SK-N-SH (cell line): ENCODE data around the gene BCL11A. TPM values are rescaled to one million over a fixed set of nuclear protein-coding genes. Genes with fewer than 3 reads are reported as not detected.

Source experiments
- CTCF ChIA-PET: fragments of 300-600, 350-600 bp; formaldehyde crosslinking; extraction: SDS; loops from one replicate; lab custom pipeline; 2021; lab: Yijun Ruan, JAX
- POLR2A ChIA-PET: fragments of 350-600 bp; sonication (Branson Sonifier 250); formaldehyde crosslinking; extraction: SDS; loops from one replicate; lab custom pipeline; 2020; ENCODE audit warnings: antibody characterized with exemption, inconsistent platforms; lab: Yijun Ruan, JAX
- DNase-seq: peaks from one replicate; pipeline ENCODE4 v3.0.0; 2012
- H2AFZ ChIP-seq: fragments of 200-600 bp; sonication (generic); 2 replicates; pipeline ENCODE4 v1.8.1; 2016; ENCODE audit warnings: antibody characterized with exemption, mild to moderate bottlenecking, low read depth
- H3F3A ChIP-seq: fragments of 200-600 bp; sonication (generic); replicated peaks from 2 replicates; pipeline ENCODE3; 2016; ENCODE audit warnings: antibody characterized with exemption, mild to moderate bottlenecking; ENCODE audit not compliant: insufficient read depth
- H3K27ac ChIP-seq, 2 experiments: fragments of 200-500 bp in 1 of 2; fragments of 200-600 bp in 1 of 2; sonication (Bioruptor generic) in 1 of 2; sonication (generic), shearing (Covaris generic) in 1 of 2; 2 replicates each; pipeline versions ENCODE4 v1.5.1 to v1.6.1; 2014 to 2016; ENCODE audit warnings: low read depth in 2 of 2, inconsistent platforms in 1 of 2, low read length in 1 of 2, mild to moderate bottlenecking in 1 of 2, mixed read lengths in 1 of 2
- H3K27me3 ChIP-seq: fragments of 200-600 bp; sonication (generic), shearing (Covaris generic); 2 replicates; pipeline ENCODE4 v1.6.1; 2016; ENCODE audit warnings: mixed run types; ENCODE audit not compliant: insufficient read depth
- H3K36me3 ChIP-seq, 2 experiments: fragments of 200-500 bp in 1 of 2; fragments of 200-600 bp in 1 of 2; sonication (Bioruptor generic) in 1 of 2; sonication (generic) in 1 of 2; replicated peaks in 1 of 2; 2 replicates each; pipeline versions ENCODE3 to v1.5.1; 2014 to 2016; ENCODE audit warnings: low read length in 1 of 2, mild to moderate bottlenecking in 1 of 2; ENCODE audit not compliant: insufficient read depth in 2 of 2, control insufficient read depth in 1 of 2
- H3K4me1 ChIP-seq, 2 experiments: fragments of 200-500 bp in 1 of 2; fragments of 200-600 bp in 1 of 2; sonication (Bioruptor generic) in 1 of 2; sonication (generic), shearing (Covaris generic) in 1 of 2; 2 replicates each; pipeline versions ENCODE4 v1.5.1 to v1.6.1; 2014 to 2016; ENCODE audit warnings: low read depth in 1 of 2, low read length in 1 of 2, mixed run types in 1 of 2; ENCODE audit not compliant: insufficient read depth in 2 of 2, control insufficient read depth in 1 of 2
- H3K4me2 ChIP-seq: fragments of 200-600 bp; sonication (generic), shearing (Covaris generic); 2 replicates; pipeline ENCODE4 v1.6.1; 2017; ENCODE audit warnings: mixed run types
- H3K4me3 ChIP-seq, 2 experiments: fragments of 200-500 bp in 1 of 2; fragments of 200-600 bp in 1 of 2; sonication (Bioruptor generic) in 1 of 2; sonication (generic), shearing (Covaris generic) in 1 of 2; 2 replicates each; pipeline versions ENCODE4 v1.5.1 to v1.8.1; 2014 to 2016; ENCODE audit warnings: low read depth in 2 of 2, inconsistent platforms in 1 of 2, low read length in 1 of 2, mild to moderate bottlenecking in 1 of 2, mixed read lengths in 1 of 2, moderate library complexity in 1 of 2
- H3K79me2 ChIP-seq: fragments of 200-600 bp; sonication (generic); 2 replicates; pipeline ENCODE4 v1.8.1; 2017; ENCODE audit warnings: mild to moderate bottlenecking; ENCODE audit not compliant: insufficient read depth
- H3K9ac ChIP-seq: fragments of 200-600 bp; sonication (generic); 2 replicates; pipeline ENCODE4 v1.6.1; 2017; ENCODE audit warnings: mixed run types
- H3K9me2 ChIP-seq: fragments of 200-600 bp; sonication (generic); 2 replicates; pipeline ENCODE4 v1.6.1; 2017; ENCODE audit warnings: mixed run types
- H3K9me3 ChIP-seq: fragments of 200-600 bp; sonication (generic); 2 replicates; pipeline ENCODE4 v1.6.1; 2017; ENCODE audit warnings: mixed run types, mild to moderate bottlenecking, moderate library complexity
- H4K20me1 ChIP-seq: fragments of 200-600 bp; sonication (generic); 2 replicates; pipeline ENCODE4 v1.6.1; 2017; ENCODE audit warnings: mild to moderate bottlenecking, mixed run types; ENCODE audit not compliant: insufficient read depth
- EZH2phosphoT487 ChIP-seq: fragments of 200-600 bp; sonication (generic); IDR thresholded peaks from 2 replicates; pipeline ENCODE4 v1.6.1; 2017; ENCODE audit warnings: low read depth, mixed run types, mild to moderate bottlenecking, antibody characterized with exemption, moderate library complexity, borderline replicate concordance
- FOXM1 ChIP-seq: IDR thresholded peaks from 2 replicates; pipeline ENCODE4 v1.4.0; 2012; ENCODE audit warnings: low read depth, mild to moderate bottlenecking
- GABPA ChIP-seq: IDR thresholded peaks from 2 replicates; pipeline ENCODE4 v1.4.0; 2012; ENCODE audit warnings: low read depth, mild to moderate bottlenecking
- GATA2 ChIP-seq: sonication (generic); formaldehyde crosslinking; IDR thresholded peaks from 2 replicates; pipeline ENCODE4 v1.5.0; 2020; ENCODE audit warnings: mild to moderate bottlenecking, missing genetic modification reagents
- JUND ChIP-seq: IDR thresholded peaks from 2 replicates; pipeline ENCODE4 v1.4.0; 2012
- MEF2A ChIP-seq: IDR thresholded peaks from 2 replicates; pipeline ENCODE4 v1.4.0; 2012; ENCODE audit warnings: low read depth, borderline replicate concordance
- RAD21 ChIP-seq: IDR thresholded peaks from 2 replicates; pipeline ENCODE4 v1.6.1; 2012; ENCODE audit warnings: mild to moderate bottlenecking, low read length
- RCOR1 ChIP-seq: fragments of 150-350 bp; IDR thresholded peaks from 2 replicates; pipeline ENCODE4 v1.6.1; 2017; ENCODE audit warnings: antibody characterized with exemption, low read length
- RFX5 ChIP-seq: IDR thresholded peaks from 2 replicates; pipeline ENCODE4 v1.6.1; 2012; ENCODE audit warnings: mild to moderate bottlenecking, improper control_type of control experiment, low read length
- WGBS: methylation state at CpG from one replicate; pipeline ENCODE4 v1.1.6; 2017; ENCODE audit warnings: low lambda C conversion rate; 5-methylcytosine and 5-hydroxymethylcytosine counted together
- polyA plus RNA-seq, 3 experiments: library from polyadenylated mRNA; depleted of rRNA; stranded (reverse); fragments of >200 nt; gene quantifications; 2 replicates each; pipeline ENCODE4 v1.2.3, GENCODE V29; 2012
- TF ChIP-seq, protein P1 (sequence below): fragments of 150-350 bp; IDR thresholded peaks from 2 replicates; pipeline ENCODE4 v1.6.1; 2017; ENCODE audit warnings: antibody characterized with exemption, low read length, low read depth, borderline replicate concordance
- TF ChIP-seq, protein P2 (sequence below): IDR thresholded peaks from 2 replicates; pipeline ENCODE4; 2012
- TF ChIP-seq, protein P3 (sequence below): IDR thresholded peaks from 2 replicates; pipeline ENCODE4 v1.6.1; 2012; ENCODE audit warnings: mild to moderate bottlenecking, low read depth, low read length, moderate library complexity
- TF ChIP-seq, protein P4 (sequence below): IDR thresholded peaks from 2 replicates; pipeline ENCODE4 v1.4.0; 2012; ENCODE audit warnings: low read depth, borderline replicate concordance

Gene BCL11A
- polyA plus RNA-seq, 1 of the 3 experiments (the other 2 are of a cell fraction): 1.9 TPM

DNA sequence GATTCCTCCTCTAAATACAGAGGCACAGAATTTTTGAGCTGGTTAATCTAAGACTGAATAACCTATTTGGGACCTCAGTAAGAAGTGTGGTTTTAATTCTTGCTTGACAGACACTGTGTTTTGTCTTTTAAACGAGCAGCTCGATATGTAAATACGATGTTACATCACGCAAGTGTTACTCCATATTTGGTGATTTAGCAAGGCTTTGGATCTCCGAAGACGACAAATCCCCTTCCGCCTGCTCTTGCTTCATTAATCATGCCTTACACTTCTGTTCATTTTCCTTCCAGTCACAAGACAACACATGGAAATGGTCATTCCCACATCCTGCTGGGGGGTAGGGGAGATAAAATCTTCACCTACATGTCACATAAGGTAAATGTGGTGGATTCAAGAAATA lies 9.4 kb downstream of the BCL11A start:
- H3K9me3 ChIP-seq: no peaks in the 10 kb centered on the region
- no peaks in the 10 kb centered on the region for H3K4me1 ChIP-seq
- no peaks in the 10 kb centered on the region for H3K9me2 ChIP-seq
- H3K79me2 ChIP-seq: peaks cover 28% of the 10 kb centered on the region
- no peak overlapping the region for H3K4me3 ChIP-seq
- no peak for DNase-seq
- TF ChIP-seq GABPA (no peak), FOXM1 (no peak), RCOR1 (no peak), MEF2A (no peak), EZH2phosphoT487 (no peak), JUND (no peak), RAD21 (no peak), RFX5 (no peak), GATA2 (CRISPR knock-in tag) (no peak)
- TF ChIP-seq, protein P1, sequence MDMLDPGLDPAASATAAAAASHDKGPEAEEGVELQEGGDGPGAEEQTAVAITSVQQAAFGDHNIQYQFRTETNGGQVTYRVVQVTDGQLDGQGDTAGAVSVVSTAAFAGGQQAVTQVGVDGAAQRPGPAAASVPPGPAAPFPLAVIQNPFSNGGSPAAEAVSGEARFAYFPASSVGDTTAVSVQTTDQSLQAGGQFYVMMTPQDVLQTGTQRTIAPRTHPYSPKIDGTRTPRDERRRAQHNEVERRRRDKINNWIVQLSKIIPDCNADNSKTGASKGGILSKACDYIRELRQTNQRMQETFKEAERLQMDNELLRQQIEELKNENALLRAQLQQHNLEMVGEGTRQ: no peak
- TF ChIP-seq, protein P2, sequence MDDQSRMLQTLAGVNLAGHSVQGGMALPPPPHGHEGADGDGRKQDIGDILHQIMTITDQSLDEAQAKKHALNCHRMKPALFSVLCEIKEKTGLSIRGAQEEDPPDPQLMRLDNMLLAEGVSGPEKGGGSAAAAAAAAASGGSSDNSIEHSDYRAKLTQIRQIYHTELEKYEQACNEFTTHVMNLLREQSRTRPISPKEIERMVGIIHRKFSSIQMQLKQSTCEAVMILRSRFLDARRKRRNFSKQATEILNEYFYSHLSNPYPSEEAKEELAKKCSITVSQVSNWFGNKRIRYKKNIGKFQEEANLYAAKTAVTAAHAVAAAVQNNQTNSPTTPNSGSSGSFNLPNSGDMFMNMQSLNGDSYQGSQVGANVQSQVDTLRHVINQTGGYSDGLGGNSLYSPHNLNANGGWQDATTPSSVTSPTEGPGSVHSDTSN: no peak
- TF ChIP-seq, protein P3, sequence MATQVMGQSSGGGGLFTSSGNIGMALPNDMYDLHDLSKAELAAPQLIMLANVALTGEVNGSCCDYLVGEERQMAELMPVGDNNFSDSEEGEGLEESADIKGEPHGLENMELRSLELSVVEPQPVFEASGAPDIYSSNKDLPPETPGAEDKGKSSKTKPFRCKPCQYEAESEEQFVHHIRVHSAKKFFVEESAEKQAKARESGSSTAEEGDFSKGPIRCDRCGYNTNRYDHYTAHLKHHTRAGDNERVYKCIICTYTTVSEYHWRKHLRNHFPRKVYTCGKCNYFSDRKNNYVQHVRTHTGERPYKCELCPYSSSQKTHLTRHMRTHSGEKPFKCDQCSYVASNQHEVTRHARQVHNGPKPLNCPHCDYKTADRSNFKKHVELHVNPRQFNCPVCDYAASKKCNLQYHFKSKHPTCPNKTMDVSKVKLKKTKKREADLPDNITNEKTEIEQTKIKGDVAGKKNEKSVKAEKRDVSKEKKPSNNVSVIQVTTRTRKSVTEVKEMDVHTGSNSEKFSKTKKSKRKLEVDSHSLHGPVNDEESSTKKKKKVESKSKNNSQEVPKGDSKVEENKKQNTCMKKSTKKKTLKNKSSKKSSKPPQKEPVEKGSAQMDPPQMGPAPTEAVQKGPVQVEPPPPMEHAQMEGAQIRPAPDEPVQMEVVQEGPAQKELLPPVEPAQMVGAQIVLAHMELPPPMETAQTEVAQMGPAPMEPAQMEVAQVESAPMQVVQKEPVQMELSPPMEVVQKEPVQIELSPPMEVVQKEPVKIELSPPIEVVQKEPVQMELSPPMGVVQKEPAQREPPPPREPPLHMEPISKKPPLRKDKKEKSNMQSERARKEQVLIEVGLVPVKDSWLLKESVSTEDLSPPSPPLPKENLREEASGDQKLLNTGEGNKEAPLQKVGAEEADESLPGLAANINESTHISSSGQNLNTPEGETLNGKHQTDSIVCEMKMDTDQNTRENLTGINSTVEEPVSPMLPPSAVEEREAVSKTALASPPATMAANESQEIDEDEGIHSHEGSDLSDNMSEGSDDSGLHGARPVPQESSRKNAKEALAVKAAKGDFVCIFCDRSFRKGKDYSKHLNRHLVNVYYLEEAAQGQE: no peak
- TF ChIP-seq, protein P4, sequence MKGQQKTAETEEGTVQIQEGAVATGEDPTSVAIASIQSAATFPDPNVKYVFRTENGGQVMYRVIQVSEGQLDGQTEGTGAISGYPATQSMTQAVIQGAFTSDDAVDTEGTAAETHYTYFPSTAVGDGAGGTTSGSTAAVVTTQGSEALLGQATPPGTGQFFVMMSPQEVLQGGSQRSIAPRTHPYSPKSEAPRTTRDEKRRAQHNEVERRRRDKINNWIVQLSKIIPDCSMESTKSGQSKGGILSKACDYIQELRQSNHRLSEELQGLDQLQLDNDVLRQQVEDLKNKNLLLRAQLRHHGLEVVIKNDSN: no peak
- no peak overlapping the region for H3K9ac ChIP-seq
- WGBS: 95% methylated on average over 7 of the region's 7 CpGs
- peaks cover 4 to 26% of the 10 kb centered on the region in 2 experiments for H3K36me3 ChIP-seq
- ChIA-PET CTCF (interaction anchor here (0.7 to 4.2 kb wide), 2 partner anchors 8 to 38 kb away, joined by 3 to 17 read pairs; no protein-coding TSS in a partner anchor), POLR2A (no interaction called here)
- no peak overlapping the region for H3K27ac ChIP-seq
- no peak overlapping the region for H2AFZ ChIP-seq
- no peaks in the 10 kb centered on the region for H3K27me3 ChIP-seq
- H4K20me1 ChIP-seq: no peaks in the 10 kb centered on the region
- no peaks in the 10 kb centered on the region for H3F3A ChIP-seq
- H3K4me2 ChIP-seq: no peak overlapping the region
